Ectodermal cell (in vitro differentiated cells): Measurements from ENCODE around the gene CCL25.

Experiments
- H3K27ac ChIP-seq: 2 replicates; pipeline ENCODE4 v1.7.0; 2013; ENCODE audit warnings: mild to moderate bottlenecking, low read depth, low read length; ENCODE audit not compliant: insufficient read depth, poor library complexity, severe bottlenecking
- H3K27me3 ChIP-seq: 2 replicates; pipeline ENCODE4 v1.7.0; 2013; ENCODE audit warnings: mild to moderate bottlenecking, low read length; ENCODE audit not compliant: insufficient read depth, control insufficient read depth, poor library complexity, severe bottlenecking
- H3K36me3 ChIP-seq: one replicate; pipeline ENCODE4 v1.7.0; 2013; ENCODE audit warnings: low read length; ENCODE audit not compliant: control insufficient read depth, insufficient read depth
- H3K4me1 ChIP-seq: one replicate; pipeline ENCODE4 v1.7.0; 2013; ENCODE audit warnings: low read length; ENCODE audit not compliant: control insufficient read depth, insufficient read depth
- H3K4me3 ChIP-seq: 2 replicates; pipeline ENCODE4 v1.7.0; 2013; ENCODE audit warnings: low read depth, low read length, control low read depth; ENCODE audit not compliant: insufficient read depth
- H3K9me3 ChIP-seq: 2 replicates; pipeline ENCODE4 v1.7.0; 2013; ENCODE audit warnings: mild to moderate bottlenecking, low read length, moderate library complexity; ENCODE audit not compliant: control insufficient read depth
- WGBS, 2 experiments: methylation state at CpG; one replicate each; pipeline ENCODE4 v1.1.7; 2013; ENCODE audit warnings: missing lambda C conversion rate in 2 of 2; 5-methylcytosine and 5-hydroxymethylcytosine counted together

Gene CCL25

DNA sequence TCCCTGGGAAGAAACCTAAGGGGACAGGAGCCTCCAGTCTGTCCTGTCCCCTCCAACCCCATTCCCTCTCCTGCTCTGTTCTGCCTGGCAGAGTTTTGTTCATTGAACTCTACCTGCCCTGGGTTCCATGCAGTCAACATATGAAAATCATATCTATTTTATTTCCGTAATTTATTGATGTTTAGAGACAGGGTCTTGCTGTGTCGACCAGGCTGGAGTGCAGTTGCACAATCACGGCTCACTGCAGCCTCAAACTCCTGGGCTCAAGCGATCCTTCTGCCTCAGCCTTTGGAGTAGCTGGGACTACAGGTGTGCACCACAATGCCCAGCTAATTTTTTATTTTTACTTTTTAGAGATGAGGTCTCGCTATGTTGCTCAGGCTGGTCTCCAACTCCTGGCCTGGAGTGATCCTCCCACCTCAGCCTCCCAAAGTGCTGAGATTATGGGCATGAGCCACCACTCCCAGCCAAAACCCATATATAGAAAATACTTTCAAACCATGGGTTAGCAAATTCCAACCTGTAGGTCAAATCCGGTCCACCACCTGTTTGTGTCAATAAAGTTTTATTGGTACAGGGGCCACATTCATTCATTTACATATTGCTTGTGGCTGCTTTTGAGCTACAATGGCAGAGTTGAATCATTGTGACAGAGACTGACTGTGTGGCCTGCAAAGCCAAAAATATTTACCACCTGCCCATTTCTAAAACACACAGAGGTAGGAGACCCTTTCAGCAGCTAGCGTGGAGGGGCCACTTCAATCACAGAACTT, 57.5 kb downstream of the CCL25 start:
- H3K27ac ChIP-seq, result no peak overlapping the region
- H3K27me3 ChIP-seq, result no peaks in the 10 kb centered on the region
- no peaks in the 10 kb centered on the region for H3K4me1 ChIP-seq
- peaks cover 21% of the 10 kb centered on the region for H3K36me3 ChIP-seq
- WGBS, 2 experiments, result 87 to 91% methylated on average over 7 of the region's 7 CpGs
- H3K9me3 ChIP-seq, result no peaks in the 10 kb centered on the region
- no peak overlapping the region for H3K4me3 ChIP-seq

- H3K9me3 ChIP-seq, result no peaks in the 10 kb centered on the region
- H3K4me1 ChIP-seq, result no peaks in the 10 kb centered on the region
- 96 to 97% methylated on average over 16 of the region's 16 CpGs for WGBS, 2 experiments
- H3K27ac ChIP-seq, result no peak overlapping the region
- H3K4me3 ChIP-seq, result no peak overlapping the region
- peaks cover 25% of the 10 kb centered on the region for H3K36me3 ChIP-seq
- no peaks in the 10 kb centered on the region for H3K27me3 ChIP-seq
Measured at GRCh38 chr19:8110931-8111330, 58.4 kb downstream of the CCL25 start.

DNA sequence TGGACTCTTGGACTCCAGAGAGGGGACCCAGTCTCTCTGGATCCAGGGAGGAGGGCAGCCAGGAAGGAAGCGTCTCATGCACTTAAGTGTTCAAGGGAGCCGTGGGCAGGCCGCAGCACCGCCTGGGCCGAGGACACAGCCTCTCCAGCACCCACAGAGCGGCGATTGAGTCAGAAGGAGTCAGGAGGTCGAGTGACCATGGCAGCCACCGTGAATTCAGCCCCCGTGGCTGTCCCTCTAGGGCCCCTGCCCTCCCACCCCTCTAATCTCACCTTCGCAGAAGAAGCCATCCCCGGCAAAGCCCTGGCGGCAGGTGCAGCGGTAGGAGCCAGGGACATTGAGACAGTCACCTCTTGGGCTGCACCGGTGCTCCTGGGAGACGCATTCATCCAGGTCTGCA, 58.8 kb downstream of the CCL25 start:
- H3K9me3 ChIP-seq, result no peaks in the 10 kb centered on the region
- no peak overlapping the region for H3K27ac ChIP-seq
- no peaks in the 10 kb centered on the region for H3K4me1 ChIP-seq
- H3K36me3 ChIP-seq, result peaks cover 21% of the 10 kb centered on the region
- no peaks in the 10 kb centered on the region for H3K27me3 ChIP-seq
- WGBS, 2 experiments, result 93 to 94% methylated on average over 16 of the region's 16 CpGs
- H3K4me3 ChIP-seq, result no peak overlapping the region
